H1 (cell line): ENCODE data around the gene SDHAF2. TPM values are rescaled to one million over a fixed set of nuclear protein-coding genes. Genes with fewer than 3 reads are reported as not detected.

ENCODE experiments used
- CTCF ChIA-PET: fragments of 300-600 bp; sonication (Branson Sonifier 250); formaldehyde crosslinking; loops from one replicate; lab custom pipeline; 2021; ENCODE audit not compliant: partially characterized antibody; lab: Charles Lee
- POLR2A ChIA-PET: fragments of 300-600 bp; sonication (Branson Sonifier 250); formaldehyde crosslinking; loops from one replicate; lab custom pipeline; 2021; ENCODE audit warnings: inconsistent platforms; ENCODE audit not compliant: partially characterized antibody; lab: Charles Lee
- DNase-seq, 2 experiments: peaks; one replicate each; pipeline versions ENCODE4 v3.0.0 to v3.0.0-alpha.2; 2010 to 2022; ENCODE audit warnings: low spot score in 2 of 2, low read depth in 1 of 2, mixed read lengths in 1 of 2
- FAIRE-seq: peaks from 2 replicates; lab custom pipeline; 2011; peaks lifted over from hg19 to GRCh38; lab: Jason Lieb, UNC
- H2AFZ ChIP-seq: 2 replicates; pipeline ENCODE4 v1.8.1; 2012; ENCODE audit warnings: low read length, inconsistent platforms
- H2AK5ac ChIP-seq: 2 replicates; pipeline ENCODE4 v1.6.1; 2013; ENCODE audit warnings: low read depth, low read length
- H2BK120ac ChIP-seq: replicated peaks from 2 replicates; pipeline ENCODE3; 2013; ENCODE audit warnings: low read depth, low read length, inconsistent platforms
- H2BK12ac ChIP-seq: 2 replicates; pipeline ENCODE4 v1.6.1; 2013; ENCODE audit warnings: low read depth, low read length
- H2BK15ac ChIP-seq: 2 replicates; pipeline ENCODE4 v1.6.1; 2013; ENCODE audit warnings: low read length
- H2BK20ac ChIP-seq: 2 replicates; pipeline ENCODE4 v1.6.1; 2013; ENCODE audit warnings: low read length
- H2BK5ac ChIP-seq: 2 replicates; pipeline ENCODE4 v1.6.1; 2013; ENCODE audit warnings: low read depth, low read length
- H3K14ac ChIP-seq: 2 replicates; pipeline ENCODE4 v1.6.1; 2013; ENCODE audit warnings: inconsistent platforms; ENCODE audit not compliant: insufficient read length
- H3K18ac ChIP-seq: 2 replicates; pipeline ENCODE4 v1.6.1; 2013; ENCODE audit warnings: low read length; ENCODE audit errors: extremely low read depth
- H3K23ac ChIP-seq: 2 replicates; pipeline ENCODE4 v1.6.1; 2013; ENCODE audit warnings: inconsistent platforms; ENCODE audit not compliant: insufficient read length
- H3K23me2 ChIP-seq: 2 replicates; pipeline ENCODE4 v1.6.1; 2013; ENCODE audit warnings: low read depth, low read length
- H3K27ac ChIP-seq: 2 replicates; pipeline ENCODE4 v1.6.1; 2011; ENCODE audit warnings: low read depth, low read length, inconsistent platforms
- H3K27me3 ChIP-seq, 4 experiments: replicated peaks in 1 of 4; 1 replicate in 1 of 4; 2 replicates in 3 of 4; pipeline versions ENCODE4 v1.6.1 to v1.8.1; 2011 to 2013; ENCODE audit warnings: low read length in 3 of 4, mild to moderate bottlenecking in 3 of 4, inconsistent platforms in 2 of 4, mixed read lengths in 2 of 4, moderate library complexity in 1 of 4; ENCODE audit not compliant: control insufficient read depth in 3 of 4, insufficient read depth in 3 of 4; ENCODE audit errors: extremely low read depth in 1 of 4
- H3K36me3 ChIP-seq, 4 experiments: 2 replicates each; pipeline versions ENCODE4 v1.6.1 to v1.8.1; 2011 to 2013; ENCODE audit warnings: mild to moderate bottlenecking in 4 of 4, low read length in 3 of 4, moderate library complexity in 2 of 4, control low read depth in 1 of 4, inconsistent platforms in 1 of 4; ENCODE audit not compliant: insufficient read depth in 4 of 4, control insufficient read depth in 2 of 4
- H3K4ac ChIP-seq: replicated peaks from 2 replicates; pipeline ENCODE3; 2013; ENCODE audit warnings: low read length, low read depth, mixed read lengths, inconsistent platforms; ENCODE audit not compliant: insufficient read length
- H3K4me1 ChIP-seq, 4 experiments: replicated peaks in 1 of 4; 1 replicate in 1 of 4; 2 replicates in 3 of 4; pipeline versions ENCODE4 v1.6.1 to v1.8.1; 2011 to 2013; ENCODE audit warnings: low read length in 3 of 4, inconsistent platforms in 2 of 4, mixed read lengths in 1 of 4; ENCODE audit not compliant: insufficient read depth in 4 of 4, control insufficient read depth in 3 of 4
- H3K4me2 ChIP-seq, 2 experiments: 2 replicates each; pipeline versions ENCODE4 v1.6.1 to v1.8.1; 2011 to 2013; ENCODE audit warnings: low read depth in 2 of 2, low read length in 2 of 2, control low read depth in 1 of 2, inconsistent platforms in 1 of 2, mild to moderate bottlenecking in 1 of 2; ENCODE audit not compliant: insufficient read depth in 1 of 2
- H3K4me3 ChIP-seq, 4 experiments: fragments of 200-600, 300-600 bp in 1 of 4; sonication (generic), shearing (Covaris generic), sonication (Bioruptor Twin) in 1 of 4; 2 replicates each; pipeline versions ENCODE4 v1.5.1 to v1.8.1; 2011 to 2016; ENCODE audit warnings: low read length in 4 of 4, low read depth in 3 of 4, control low read depth in 2 of 4, inconsistent platforms in 2 of 4, mild to moderate bottlenecking in 2 of 4, mixed read lengths in 1 of 4, moderate library complexity in 1 of 4; ENCODE audit not compliant: insufficient read depth in 2 of 4; ENCODE audit errors: extremely low read depth in 1 of 4
- H3K56ac ChIP-seq: replicated peaks from 2 replicates; pipeline ENCODE3; 2013; ENCODE audit warnings: low read depth, mild to moderate bottlenecking, mixed read lengths, low read length, inconsistent platforms; ENCODE audit not compliant: insufficient read length
- H3K79me1 ChIP-seq: 2 replicates; pipeline ENCODE4 v1.6.1; 2013; ENCODE audit warnings: low read depth, low read length, control low read depth
- H3K79me2 ChIP-seq, 2 experiments: 2 replicates each; pipeline versions ENCODE4 v1.6.1 to v1.8.1; 2012 to 2013; ENCODE audit warnings: low read length in 2 of 2, mild to moderate bottlenecking in 2 of 2, inconsistent platforms in 1 of 2; ENCODE audit not compliant: insufficient read depth in 2 of 2, control insufficient read depth in 1 of 2
- H3K9ac ChIP-seq, 4 experiments: replicated peaks in 1 of 4; 1 replicate in 1 of 4; 2 replicates in 3 of 4; pipeline versions ENCODE4 v1.6.1 to v1.8.1; 2011 to 2013; ENCODE audit warnings: low read depth in 3 of 4, low read length in 3 of 4, control low read depth in 2 of 4, mild to moderate bottlenecking in 2 of 4, moderate library complexity in 2 of 4, inconsistent platforms in 1 of 4; ENCODE audit errors: extremely low read depth in 1 of 4
- H3K9me3 ChIP-seq, 2 experiments: 2 replicates each; pipeline versions ENCODE4 v1.6.1 to v1.8.1; 2012 to 2013; ENCODE audit warnings: mild to moderate bottlenecking in 2 of 2, moderate library complexity in 2 of 2, control low read depth in 1 of 2, inconsistent platforms in 1 of 2, low read depth in 1 of 2, low read length in 1 of 2, mixed read lengths in 1 of 2; ENCODE audit not compliant: insufficient read depth in 2 of 2
- H4K20me1 ChIP-seq, 2 experiments: replicated peaks in 1 of 2; 2 replicates each; pipeline versions ENCODE3 to v1.8.1; 2011 to 2013; ENCODE audit warnings: inconsistent platforms in 2 of 2, low read length in 2 of 2, mild to moderate bottlenecking in 1 of 2; ENCODE audit not compliant: insufficient read depth in 2 of 2, control insufficient read depth in 1 of 2
- H4K5ac ChIP-seq: 2 replicates; pipeline ENCODE4 v1.6.1; 2013; ENCODE audit warnings: low read length, low read depth, mixed read lengths, inconsistent platforms; ENCODE audit not compliant: insufficient read length
- H4K8ac ChIP-seq: 2 replicates; pipeline ENCODE4 v1.8.0; 2013; ENCODE audit warnings: mild to moderate bottlenecking, moderate library complexity, low read length, inconsistent platforms; ENCODE audit not compliant: insufficient read depth; ENCODE audit errors: extremely low read depth
- H4K91ac ChIP-seq: replicated peaks from 2 replicates; pipeline ENCODE3; 2013; ENCODE audit warnings: low read length, mixed read lengths, inconsistent platforms; ENCODE audit not compliant: insufficient read length
- KDM1A ChIP-seq: fragments of 200-600, 300-600 bp; sonication (generic); IDR thresholded peaks from 2 replicates; pipeline ENCODE4 v1.7.1; 2016; ENCODE audit warnings: mild to moderate bottlenecking, low read length, borderline replicate concordance
- RBBP5 ChIP-seq: IDR thresholded peaks from 2 replicates; pipeline ENCODE4 v1.7.1; 2012; ENCODE audit warnings: low read depth, mild to moderate bottlenecking, inconsistent platforms, low read length, moderate library complexity, borderline replicate concordance
- SP1 ChIP-seq: IDR thresholded peaks from 2 replicates; pipeline ENCODE4 v1.6.1; 2011; ENCODE audit warnings: low read depth, low read length
- SP2 ChIP-seq: IDR thresholded peaks from 2 replicates; pipeline ENCODE4 v1.6.1; 2012; ENCODE audit warnings: mild to moderate bottlenecking, low read length, inconsistent platforms
- TAF1 ChIP-seq: IDR thresholded peaks from 2 replicates; pipeline ENCODE4 v1.6.1; 2011; ENCODE audit warnings: mild to moderate bottlenecking, low read depth, low read length
- YY1 ChIP-seq: IDR thresholded peaks from 2 replicates; pipeline ENCODE4 v1.6.1; 2011; ENCODE audit warnings: low read depth, mild to moderate bottlenecking, low read length
- WGBS, 2 experiments: shearing (Covaris generic) in 1 of 2; methylation state at CpG; one replicate each; pipeline versions ENCODE4 v1.1.6 to v1.1.7; 2013 to 2015; ENCODE audit warnings: low lambda C conversion rate in 2 of 2, mixed read lengths in 2 of 2, inconsistent platforms in 1 of 2, low coverage in 1 of 2, missing lambda C conversion rate in 1 of 2; ENCODE audit not compliant: insufficient replicate concordance in 2 of 2, insufficient coverage in 1 of 2, insufficient read length in 1 of 2; ENCODE audit errors: extremely low coverage in 1 of 2, missing lambda C conversion rate in 1 of 2; 5-methylcytosine and 5-hydroxymethylcytosine counted together
- polyA plus RNA-seq, 7 experiments: library from polyadenylated mRNA; depleted of rRNA in 3 of 7; stranded (reverse) in 5 of 7; unstranded in 2 of 7; fragments of >200 nt in 5 of 7; fragments of 200-250 nt in 2 of 7; gene quantifications; 1 replicate in 5 of 7; 2 replicates in 1 of 7; 4 replicates in 1 of 7; pipeline versions ENCODE4 v1.2.1 to v1.2.3, GENCODE V29; 2011 to 2013; ENCODE audit warnings: missing spikeins in 2 of 7, mixed read lengths in 2 of 7
- total RNA-seq: library from RNA; stranded (reverse); fragmentation: NEBNext Ultra II Directional; extraction: Animal tissue kit (Norgen Biotek cat#: 25700); gene quantifications from 2 replicates; pipeline ENCODE4 v1.2.1, GENCODE V29; 2021
- TF ChIP-seq, protein P1 (sequence below): IDR thresholded peaks from 2 replicates; pipeline ENCODE4 v1.6.1; 2012; ENCODE audit warnings: inconsistent platforms
- TF ChIP-seq, protein P2 (sequence below), 3 experiments: IDR thresholded peaks; 1 replicate in 2 of 3; 2 replicates in 1 of 3; pipeline versions ENCODE4 v1.5.1 to v1.6.1; 2011; ENCODE audit warnings: low read length in 3 of 3, mild to moderate bottlenecking in 3 of 3, inconsistent platforms in 2 of 3, low read depth in 1 of 3, moderate library complexity in 1 of 3; ENCODE audit not compliant: insufficient read depth in 1 of 3; ENCODE audit errors: control extremely low read depth in 1 of 3

Gene SDHAF2
- total and polyA plus RNA-seq, 2 of the 8 experiments (the other 6 are each of a cell fraction or from before 2014, with no cell fraction given), result 41.0 to 114 TPM

DNA sequence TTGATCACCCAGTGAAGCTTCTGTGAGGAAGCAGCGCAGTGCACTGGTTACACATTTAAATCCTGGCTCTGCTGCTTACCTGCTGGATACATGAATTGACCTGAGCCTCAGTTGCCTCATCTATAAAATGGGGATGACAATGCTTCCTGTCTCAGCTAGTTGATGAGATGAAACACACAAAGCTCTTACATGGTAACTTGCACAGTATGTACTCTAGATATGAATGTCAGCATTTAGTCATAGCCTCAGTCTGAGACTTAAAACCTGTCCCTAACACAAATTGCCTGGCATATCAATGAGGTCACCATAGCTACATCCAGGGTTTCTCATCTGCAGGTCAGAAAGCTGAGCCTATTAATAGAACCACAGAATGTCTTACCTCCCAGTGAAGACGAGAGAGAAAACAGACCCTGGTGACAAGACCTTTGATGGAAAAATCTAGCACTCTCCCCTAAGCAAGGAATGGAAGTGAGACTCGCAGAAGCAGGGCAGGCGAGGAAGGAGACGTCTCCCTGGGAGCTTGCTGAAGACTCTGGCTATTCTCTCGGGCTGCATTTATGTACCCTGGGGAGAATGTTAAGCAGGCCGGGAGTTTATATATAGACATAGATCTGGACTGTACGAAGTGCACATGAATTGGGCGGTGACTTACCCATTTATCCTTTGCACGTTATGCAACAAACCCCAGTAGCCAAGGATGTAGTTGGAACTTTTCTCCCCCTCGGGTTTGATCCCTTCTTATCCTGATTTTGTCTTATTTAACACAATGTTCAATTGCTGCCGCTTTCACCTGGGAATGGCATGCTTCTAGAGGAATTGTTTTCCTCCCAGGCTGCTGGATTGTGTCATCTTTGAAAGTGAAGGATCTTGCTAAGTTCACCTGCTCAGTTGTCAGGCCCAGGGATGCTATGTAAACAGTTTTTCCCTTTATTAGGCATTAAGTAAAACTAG lies 18.0 kb downstream of the SDHAF2 start:
- Histone ChIP-seq H3K36me3 (peaks cover 14 to 41% (median 28%) of the 10 kb centered on the region in 4 experiments), H3K4ac (no peak overlapping the region)

More for the DNA sequence above, 18.0 kb downstream of the SDHAF2 start:
- H3K4me1 ChIP-seq, result peaks cover 0 to 3% (median under 1%) of the 10 kb centered on the region in 4 experiments; a peak in 2 of 7 replicates
- H2AFZ ChIP-seq, result no peak overlapping the region
- H2BK120ac ChIP-seq, result no peak overlapping the region
- no peak overlapping the region for H3K27ac ChIP-seq
- H3K4me3 ChIP-seq, result no peak overlapping the region
- H3K23ac ChIP-seq, result no peak overlapping the region
- H2BK20ac ChIP-seq, result no peak overlapping the region
- no peak overlapping the region; a peak in 1 of 7 replicates for H3K9ac ChIP-seq
- H2BK15ac ChIP-seq, result no peak overlapping the region
- H4K20me1 ChIP-seq, result peaks cover 5 to 8% of the 10 kb centered on the region in 2 experiments
- no peak for DNase-seq
- TF ChIP-seq RBBP5 (no peak), SP1 (no peak), YY1 (no peak), TAF1 (no peak), KDM1A (no peak), SP2 (no peak)
- TF ChIP-seq, protein P1, sequence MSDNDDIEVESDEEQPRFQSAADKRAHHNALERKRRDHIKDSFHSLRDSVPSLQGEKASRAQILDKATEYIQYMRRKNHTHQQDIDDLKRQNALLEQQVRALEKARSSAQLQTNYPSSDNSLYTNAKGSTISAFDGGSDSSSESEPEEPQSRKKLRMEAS, result no peak
- TF ChIP-seq, protein P2, sequence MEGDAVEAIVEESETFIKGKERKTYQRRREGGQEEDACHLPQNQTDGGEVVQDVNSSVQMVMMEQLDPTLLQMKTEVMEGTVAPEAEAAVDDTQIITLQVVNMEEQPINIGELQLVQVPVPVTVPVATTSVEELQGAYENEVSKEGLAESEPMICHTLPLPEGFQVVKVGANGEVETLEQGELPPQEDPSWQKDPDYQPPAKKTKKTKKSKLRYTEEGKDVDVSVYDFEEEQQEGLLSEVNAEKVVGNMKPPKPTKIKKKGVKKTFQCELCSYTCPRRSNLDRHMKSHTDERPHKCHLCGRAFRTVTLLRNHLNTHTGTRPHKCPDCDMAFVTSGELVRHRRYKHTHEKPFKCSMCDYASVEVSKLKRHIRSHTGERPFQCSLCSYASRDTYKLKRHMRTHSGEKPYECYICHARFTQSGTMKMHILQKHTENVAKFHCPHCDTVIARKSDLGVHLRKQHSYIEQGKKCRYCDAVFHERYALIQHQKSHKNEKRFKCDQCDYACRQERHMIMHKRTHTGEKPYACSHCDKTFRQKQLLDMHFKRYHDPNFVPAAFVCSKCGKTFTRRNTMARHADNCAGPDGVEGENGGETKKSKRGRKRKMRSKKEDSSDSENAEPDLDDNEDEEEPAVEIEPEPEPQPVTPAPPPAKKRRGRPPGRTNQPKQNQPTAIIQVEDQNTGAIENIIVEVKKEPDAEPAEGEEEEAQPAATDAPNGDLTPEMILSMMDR (IDR thresholded peaks at IDR 0.05; ENCODE audit: control extremely low read depth in 1 of 3, insufficient read depth in 1 of 3, low read depth in 1 of 3, low read length in 3 of 3), result no peak
- H3K9me3 ChIP-seq, result no peaks in the 10 kb centered on the region
- H3K4me2 ChIP-seq, result no peak overlapping the region
- H2BK12ac ChIP-seq, result no peak overlapping the region
- no peak overlapping the region for H4K8ac ChIP-seq
- no peak overlapping the region for H2BK5ac ChIP-seq
- H3K56ac ChIP-seq, result no peak overlapping the region
- ChIA-PET POLR2A (interaction anchor here (0.9 to 2.8 kb wide), 7 partner anchors 9 to 84 kb away, joined by 3 to 12 read pairs (median 5); partner anchors contain the start of genes CPSF7 and SDHAF2), CTCF (interaction anchor here (0.5 to 57.8 kb wide), 20 partner anchors 10 to 953 kb away, joined by 3 to 2106 read pairs (median 8); partner anchors contain the start of gene LRRC10B)
- no peak overlapping the region for H4K5ac ChIP-seq
- H3K79me1 ChIP-seq, result peaks cover 3% of the 10 kb centered on the region; the same call in 1 of the 2 replicates
- H4K91ac ChIP-seq, result no peak overlapping the region
- WGBS, 2 experiments, result 82% methylated on average over 12 of the region's 12 CpGs; no CpG with 5 or more reads in 1 of the 2 experiments
- H3K18ac ChIP-seq, result no peak overlapping the region
- no peak for FAIRE-seq
- H3K14ac ChIP-seq, result no peak overlapping the region
- H3K27me3 ChIP-seq, result no peaks in the 10 kb centered on the region
- peaks cover 0 to 8% of the 10 kb centered on the region in 2 experiments; a peak in 1 of 4 replicates for H3K79me2 ChIP-seq
- H2AK5ac ChIP-seq, result no peak overlapping the region
- H3K23me2 ChIP-seq, result no peaks in the 10 kb centered on the region
